ENCODE results near the gene IL4R.

GRCh38 chr16:27265982-27266381 lies 47.8 kb upstream of the IL4R start:
- TF ChIP-seq CTCF (IDR thresholded peaks at IDR 0.05) = no peak
- no peak for TF ChIP-seq POLR2AphosphoS5 (IDR thresholded peaks at IDR 0.05; ENCODE audit: low read depth, low read length)

Measured in Panc1 (cell line).